IMR-90 (cell line): ENCODE data around the gene SERPINA5. TPM values are rescaled to one million over a fixed set of nuclear protein-coding genes. Genes with fewer than 3 reads are reported as not detected.

ENCODE experiments used
- ATAC-seq: fragments of 200-7000 bp; cut with Tn5 transposase; 2 replicates; pipeline ENCODE4 v1.9.1; 2020; ENCODE audit warnings: low read depth, mild to moderate bottlenecking, moderate library complexity
- BruUV-seq: library from RNA; stranded (reverse); fragments of 400-500 nt; replicated peaks from 2 replicates; lab custom pipeline; 2021; lab: Mats Ljungman, UMichigan
- CTCF ChIA-PET: fragments of 300-600 bp; formaldehyde crosslinking; extraction: SDS; loops from one replicate; lab custom pipeline; 2021; ENCODE audit warnings: antibody characterized with exemption; lab: Yijun Ruan, JAX
- POLR2A ChIA-PET: fragments of 300-600 bp; sonication (Branson Sonifier 250); formaldehyde crosslinking; loops from one replicate; lab custom pipeline; 2022; ENCODE audit warnings: antibody characterized with exemption; ENCODE audit not compliant: unreplicated experiment; lab: Charles Lee
- DNase-seq: peaks from one replicate; pipeline ENCODE4 v3.0.0; 2013
- H2AFZ ChIP-seq: replicated peaks from 2 replicates; pipeline ENCODE3; 2013; ENCODE audit warnings: low read length, mild to moderate bottlenecking; ENCODE audit not compliant: poor library complexity
- H2AK5ac ChIP-seq: 2 replicates; pipeline ENCODE4 v1.6.1; 2013; ENCODE audit warnings: low read depth, low read length, inconsistent platforms
- H2AK9ac ChIP-seq: replicated peaks from 2 replicates; pipeline ENCODE3; 2013; ENCODE audit warnings: mild to moderate bottlenecking, low read depth, low read length, moderate library complexity; ENCODE audit not compliant: poor library complexity
- H2BK120ac ChIP-seq: 2 replicates; pipeline ENCODE4 v1.6.1; 2013; ENCODE audit warnings: low read depth, low read length, inconsistent platforms
- H2BK15ac ChIP-seq: 3 replicates; pipeline ENCODE4 v1.6.1; 2013; ENCODE audit warnings: low read depth, low read length, inconsistent platforms
- H2BK20ac ChIP-seq: 2 replicates; pipeline ENCODE4 v1.6.1; 2013; ENCODE audit warnings: low read depth, mild to moderate bottlenecking, inconsistent platforms, low read length, moderate library complexity
- H2BK5ac ChIP-seq: 2 replicates; pipeline ENCODE4 v1.6.1; 2013; ENCODE audit warnings: mild to moderate bottlenecking, low read depth, low read length, inconsistent platforms; ENCODE audit not compliant: poor library complexity, severe bottlenecking
- H3K14ac ChIP-seq: replicated peaks from 2 replicates; pipeline ENCODE4 v1.6.1; 2013; ENCODE audit warnings: low read depth, low read length, inconsistent platforms
- H3K18ac ChIP-seq: 2 replicates; pipeline ENCODE4 v1.6.1; 2013; ENCODE audit warnings: low read depth, low read length, control low read depth
- H3K23ac ChIP-seq: 2 replicates; pipeline ENCODE4 v1.6.1; 2013; ENCODE audit warnings: low read depth, low read length, inconsistent platforms
- H3K27ac ChIP-seq: 2 replicates; pipeline ENCODE4 v1.5.1; 2013; ENCODE audit warnings: mild to moderate bottlenecking, control low read depth, low read length; ENCODE audit not compliant: insufficient read depth
- H3K27me3 ChIP-seq: 2 replicates; pipeline ENCODE4 v1.6.1; 2013; ENCODE audit warnings: low read length; ENCODE audit not compliant: control insufficient read depth, insufficient read depth
- H3K36me3 ChIP-seq: 2 replicates; pipeline ENCODE4 v1.6.1; 2013; ENCODE audit warnings: low read length, mixed read lengths; ENCODE audit not compliant: control insufficient read depth, insufficient read depth
- H3K4ac ChIP-seq: 2 replicates; pipeline ENCODE4 v1.6.1; 2013; ENCODE audit warnings: low read depth, low read length, inconsistent platforms
- H3K4me1 ChIP-seq: 2 replicates; pipeline ENCODE4 v1.6.1; 2013; ENCODE audit warnings: low read length, mixed read lengths; ENCODE audit not compliant: control insufficient read depth, insufficient read depth
- H3K4me2 ChIP-seq: 2 replicates; pipeline ENCODE4 v1.6.1; 2013; ENCODE audit warnings: low read depth, mild to moderate bottlenecking, control low read depth, low read length, moderate library complexity
- H3K4me3 ChIP-seq: 2 replicates; pipeline ENCODE4 v1.5.1; 2013; ENCODE audit warnings: low read depth, mild to moderate bottlenecking, control low read depth, low read length, moderate library complexity; ENCODE audit not compliant: insufficient read depth
- H3K56ac ChIP-seq: 2 replicates; pipeline ENCODE4 v1.6.1; 2013; ENCODE audit warnings: low read length, inconsistent platforms; ENCODE audit not compliant: insufficient read depth; ENCODE audit errors: extremely low read depth
- H3K79me1 ChIP-seq, 2 experiments: 2 replicates each; pipeline ENCODE4 v1.6.1; 2013; ENCODE audit warnings: low read length in 2 of 2, inconsistent platforms in 1 of 2, low read depth in 1 of 2
- H3K9ac ChIP-seq: 2 replicates; pipeline ENCODE4 v1.6.1; 2013; ENCODE audit warnings: low read depth, low read length, control low read depth
- H3K9me1 ChIP-seq: 2 replicates; pipeline ENCODE4 v1.6.1; 2013; ENCODE audit warnings: low read length, inconsistent platforms; ENCODE audit not compliant: insufficient read depth
- H3K9me3 ChIP-seq: 2 replicates; pipeline ENCODE4 v1.6.1; 2013; ENCODE audit warnings: low read length; ENCODE audit not compliant: control insufficient read depth, insufficient read depth
- H4K20me1 ChIP-seq: 2 replicates; pipeline ENCODE4 v1.6.1; 2013; ENCODE audit warnings: low read length, inconsistent platforms; ENCODE audit not compliant: insufficient read depth
- H4K5ac ChIP-seq: 2 replicates; pipeline ENCODE4 v1.6.1; 2013; ENCODE audit warnings: mild to moderate bottlenecking, low read depth, low read length, control low read depth
- H4K8ac ChIP-seq, 2 experiments: 2 replicates each; pipeline ENCODE4 v1.6.1; 2013; ENCODE audit warnings: low read depth in 2 of 2, low read length in 2 of 2, control low read depth in 1 of 2, inconsistent platforms in 1 of 2
- H4K91ac ChIP-seq: 2 replicates; pipeline ENCODE4 v1.6.1; 2013; ENCODE audit warnings: low read depth, low read length, inconsistent platforms; ENCODE audit not compliant: insufficient read depth
- BHLHE40 ChIP-seq: fragments of 150-350 bp; IDR thresholded peaks from 2 replicates; pipeline ENCODE4 v1.6.1; 2016; ENCODE audit warnings: mild to moderate bottlenecking, low read depth, low read length
- CEBPB ChIP-seq: IDR thresholded peaks from 2 replicates; pipeline ENCODE4 v1.6.1; 2012; ENCODE audit warnings: low read depth, low read length, improper control_type of control experiment
- CHD1 ChIP-seq: IDR thresholded peaks from 2 replicates; pipeline ENCODE4 v1.6.1; 2012; ENCODE audit warnings: low read depth, low read length, improper control_type of control experiment
- CTCF ChIP-seq: conservative IDR thresholded peaks from 2 replicates; pipeline ENCODE4 v1.5.1; 2012; ENCODE audit warnings: mild to moderate bottlenecking, low read depth, low read length, improper control_type of control experiment
- ELK1 ChIP-seq: fragments of 150-350 bp; IDR thresholded peaks from 2 replicates; pipeline ENCODE4 v1.6.1; 2016; ENCODE audit warnings: low read depth, mild to moderate bottlenecking, low read length, moderate library complexity, borderline replicate concordance
- FOS ChIP-seq: fragments of 150-350 bp; IDR thresholded peaks from 2 replicates; pipeline ENCODE4 v1.6.1; 2016; ENCODE audit warnings: low read depth, low read length
- MAFK ChIP-seq: IDR thresholded peaks from 2 replicates; pipeline ENCODE4 v1.6.1; 2012; ENCODE audit warnings: low read depth, low read length, improper control_type of control experiment
- MAZ ChIP-seq: IDR thresholded peaks from 2 replicates; pipeline ENCODE4 v1.6.1; 2012; ENCODE audit warnings: low read depth, mild to moderate bottlenecking, low read length, improper control_type of control experiment, moderate library complexity, borderline replicate concordance
- MXI1 ChIP-seq: IDR thresholded peaks from 2 replicates; pipeline ENCODE4 v1.6.1; 2012; ENCODE audit warnings: low read depth, mild to moderate bottlenecking, low read length, moderate library complexity, borderline replicate concordance
- NFE2L2 ChIP-seq: fragments of 150-350 bp; IDR thresholded peaks from 2 replicates; pipeline ENCODE4 v1.6.1; 2016; ENCODE audit warnings: low read depth, mild to moderate bottlenecking, low read length
- POLR2A ChIP-seq: IDR thresholded peaks from 2 replicates; pipeline ENCODE4 v1.6.1; 2012; ENCODE audit warnings: mild to moderate bottlenecking, low read depth, low read length
- RAD21 ChIP-seq: IDR thresholded peaks from 2 replicates; pipeline ENCODE4 v1.6.1; 2012; ENCODE audit warnings: low read length, improper control_type of control experiment
- RCOR1 ChIP-seq: IDR thresholded peaks from 2 replicates; pipeline ENCODE4 v1.6.1; 2012; ENCODE audit warnings: mild to moderate bottlenecking, low read length, improper control_type of control experiment; ENCODE audit not compliant: insufficient replicate concordance
- RFX5 ChIP-seq: IDR thresholded peaks from 2 replicates; pipeline ENCODE4 v1.8.0; 2012; ENCODE audit warnings: low read depth, mild to moderate bottlenecking, low read length, moderate library complexity
- SMC3 ChIP-seq: fragments of 150-350 bp; IDR thresholded peaks from 2 replicates; pipeline ENCODE4 v1.6.1; 2016; ENCODE audit warnings: low read depth, mild to moderate bottlenecking, antibody characterized with exemption, low read length, moderate library complexity
- USF2 ChIP-seq: fragments of 150-350 bp; IDR thresholded peaks from 2 replicates; pipeline ENCODE4 v1.6.1; 2017; ENCODE audit warnings: mild to moderate bottlenecking, antibody characterized with exemption, low read length, low read depth
- WGBS, 2 experiments: methylation state at CpG; one replicate each; pipeline versions ENCODE4 v1.1.5 to v1.1.7; 2013; ENCODE audit warnings: missing lambda C conversion rate in 2 of 2; ENCODE audit not compliant: insufficient read length in 1 of 2; ENCODE audit errors: extremely low coverage in 2 of 2; 5-methylcytosine and 5-hydroxymethylcytosine counted together
- dilution Hi-C: fragments of 300-500 bp; cut with HindIII; formaldehyde crosslinking; loops from one replicate; pipeline ENCODE4 v1.14.3; 2018; ENCODE audit warnings: low sequenced_read_pairs; ENCODE audit not compliant: unreplicated experiment
- in situ Hi-C: fragments of 300-500 bp; cut with MboI; formaldehyde crosslinking; loops from 3 replicates; pipeline ENCODE4 v1.14.3; 2019; ENCODE audit warnings: low sequenced_read_pairs, inconsistent platforms, mixed read lengths
- intact Hi-C: fragments of 100-400 bp; cut with micrococcal nuclease; formaldehyde crosslinking; loops from 2 replicates; pipeline ENCODE4 v1.10.0; 2022
- polyA plus RNA-seq, 3 experiments: library from polyadenylated mRNA; depleted of rRNA; stranded (reverse); fragments of >200 nt; gene quantifications; 2 replicates each; pipeline ENCODE4 v1.2.3, GENCODE V29; 2012; ENCODE audit warnings: low replicate concordance in 1 of 3
- total RNA-seq: library from RNA; depleted of rRNA; stranded (reverse); fragments of >200 nt; gene quantifications from 2 replicates; pipeline ENCODE4 v1.2.3, GENCODE V29; 2012

The SERPINA5 gene
- total and polyA plus RNA-seq, 2 of the 4 experiments (the other 2 are of a cell fraction): not detected

DNA sequence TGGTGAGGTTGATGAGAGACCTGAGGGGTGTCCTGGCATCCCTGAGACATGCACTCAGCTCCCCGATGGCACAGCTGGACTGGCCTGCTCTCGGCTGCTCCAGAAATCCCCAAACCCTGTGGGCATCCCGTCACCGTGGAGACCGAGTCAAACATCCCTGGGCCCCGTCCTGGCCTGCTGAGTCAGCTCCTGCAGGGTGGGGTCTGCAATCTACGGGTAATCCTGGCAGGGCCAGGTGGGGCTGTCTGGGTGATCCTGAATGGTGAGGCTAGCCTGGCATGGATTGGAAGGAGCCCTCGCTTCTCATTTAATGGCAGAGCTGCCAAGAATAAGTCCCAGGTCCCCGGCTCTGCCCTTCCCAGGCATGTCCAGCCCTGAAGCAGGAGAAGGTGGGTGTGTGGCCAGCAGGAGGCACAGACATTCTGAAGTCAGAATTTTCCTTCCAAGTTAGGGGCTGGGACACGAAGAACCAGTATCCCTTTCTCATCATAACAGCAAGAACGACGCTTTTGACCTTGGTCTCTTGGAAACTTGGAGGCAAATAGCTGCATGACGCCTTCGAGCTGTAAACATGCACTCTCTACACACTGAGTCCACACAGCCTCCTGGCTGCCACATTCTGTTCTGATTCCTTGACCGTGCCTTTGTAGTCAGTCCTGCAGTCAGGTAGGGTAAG is 37.6 kb upstream of the SERPINA5 start:
- intact Hi-C loops: no loop called here
- ATAC-seq (no peak), DNase-seq (no peak)
- in situ Hi-C loops: no loop called here
- Histone ChIP-seq H3K4me3 (no peak overlapping the region), H4K91ac (no peak overlapping the region), H3K36me3 (no peaks in the 10 kb centered on the region), H3K79me1 (no peaks in the 10 kb centered on the region), H3K9me3 (0 out of 2 replicates have a peak, but pooled peaks cover 4% of the 10 kb centered on the region), H3K27ac (no peak overlapping the region), H3K9ac (no peak overlapping the region), H4K5ac (no peak overlapping the region), H2AFZ (no peak overlapping the region), H2BK15ac (no peak overlapping the region), H3K27me3 (no peaks in the 10 kb centered on the region), H2BK20ac (no peak overlapping the region), H3K4me1 (no peaks in the 10 kb centered on the region), H2BK5ac (no peak overlapping the region), H4K20me1 (no peaks in the 10 kb centered on the region), H2AK5ac (no peak overlapping the region), H3K4me2 (no peak overlapping the region), H3K23ac (no peak overlapping the region), H2BK120ac (no peak overlapping the region), H3K18ac (no peak overlapping the region), H3K14ac (no peak overlapping the region), H3K56ac (no peak overlapping the region), H3K9me1 (no peaks in the 10 kb centered on the region), H3K4ac (no peak overlapping the region), H2AK9ac (no peak overlapping the region), H4K8ac (no peak overlapping the region)
- BruUV-seq: no TSS peak
- TF ChIP-seq MAFK: no peak
- no peak for TF ChIP-seq POLR2A
- TF ChIP-seq RAD21: no peak
- no peak for TF ChIP-seq USF2
- no peak for TF ChIP-seq CTCF
- no peak for TF ChIP-seq MAZ
- TF ChIP-seq FOS: no peak
- no peak for TF ChIP-seq RCOR1
- no peak for TF ChIP-seq RFX5
- no peak for TF ChIP-seq ELK1
- TF ChIP-seq CEBPB: no peak
- TF ChIP-seq MXI1: no peak
- no peak for TF ChIP-seq BHLHE40
- TF ChIP-seq NFE2L2: no peak
- TF ChIP-seq CHD1: no peak
- TF ChIP-seq SMC3: no peak
- no CpG with 5 or more reads among the region's 15 CpGs for WGBS, 2 experiments
- dilution Hi-C loops: no loop called here
- ChIA-PET POLR2A (no interaction called here), CTCF (interaction anchor here (0.8 kb wide), 1 partner anchor 120 kb away, joined by 3 read pairs; no protein-coding TSS in a partner anchor)
